NCI-H2081 treated with DMSO at 0.1 percent for 48 hours (cell line): ENCODE results near the gene CD300H.

Source experiments
- DNase-seq: peaks from one replicate; lab custom pipeline; 2025; lab: John Stamatoyannopoulos, UW

The CD300H gene

GRCh38 chr17:74549343-74549742 is 18.0 kb downstream of the CD300H start:
- no peak for DNase-seq

DNA sequence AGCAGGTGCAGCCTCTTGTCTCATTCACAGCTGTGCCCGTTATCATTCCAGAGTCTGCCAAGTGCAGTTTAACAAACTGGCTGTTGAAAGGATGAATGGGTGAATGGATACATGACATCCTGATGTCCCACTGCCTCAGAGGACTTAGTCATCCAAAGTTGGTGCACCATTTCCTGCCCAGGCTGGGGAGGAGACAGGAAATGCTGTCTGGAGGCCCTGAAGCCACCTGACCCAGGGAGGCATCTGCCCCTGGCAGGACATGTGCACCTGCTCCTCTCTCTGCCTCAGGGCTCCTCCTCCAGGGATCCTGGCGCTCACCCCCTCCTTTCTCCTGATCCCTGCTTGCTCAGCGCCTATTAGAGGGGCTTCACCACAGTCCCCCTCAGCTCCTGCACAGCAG is 19.6 kb downstream of the CD300H start:
- DNase-seq = no peak

GRCh38 chr17:74547264-74547663 is 20.0 kb downstream of the CD300H start:
- no peak for DNase-seq

GRCh38 chr17:74546586-74546985 is 20.7 kb downstream of the CD300H start:
- no peak for DNase-seq

- no peak for DNase-seq
Measured at GRCh38 chr17:74545843-74546230, 21.5 kb downstream of the CD300H start, which contains the start of gene CD300C. Gene CD300C (minus strand): TSS chr17:74546115. CDS start chr17:74545782, 333 bp downstream.

DNA sequence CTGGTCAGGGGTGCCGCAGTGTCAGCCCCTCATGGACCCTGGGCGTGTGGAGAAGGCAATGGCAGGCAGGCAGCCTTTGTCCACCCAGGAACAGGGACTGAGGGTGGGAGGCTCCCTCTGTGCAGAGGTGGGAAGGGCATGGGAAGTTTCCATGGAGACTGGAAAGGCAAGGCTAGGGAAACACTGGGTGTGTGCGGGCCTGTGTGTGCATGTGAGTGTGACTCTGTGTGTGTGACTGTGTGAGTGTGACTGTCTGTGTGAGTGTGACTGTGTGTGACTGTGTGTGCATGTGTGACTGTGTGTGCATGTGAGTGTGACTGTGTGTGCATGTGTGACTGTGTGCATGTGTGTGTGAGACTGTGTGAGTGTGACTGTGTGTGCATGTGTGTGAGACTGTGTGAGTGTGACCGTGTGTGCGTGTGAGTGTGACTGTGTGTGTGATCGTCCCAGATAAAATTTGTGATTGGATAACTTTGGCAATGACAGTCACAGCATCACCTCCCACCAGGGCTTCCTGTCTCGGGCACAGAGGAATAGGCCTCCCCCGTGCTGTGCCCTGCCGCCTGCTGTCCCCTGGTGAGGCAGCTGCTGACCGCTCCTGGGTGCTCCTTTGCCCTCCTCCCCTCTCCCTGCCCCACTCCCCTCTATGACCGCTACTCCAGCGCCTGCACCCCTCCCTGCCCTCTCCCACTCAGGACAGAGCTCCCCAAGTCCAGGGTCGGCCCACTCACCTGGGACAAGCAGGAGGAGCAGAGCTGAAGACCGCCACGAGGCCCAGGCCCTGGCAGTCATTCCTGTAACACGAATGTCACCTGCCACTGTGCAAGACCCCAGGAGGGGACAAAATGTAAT is 22.1 kb downstream of the CD300H start:
- DNase-seq = no peak

DNA sequence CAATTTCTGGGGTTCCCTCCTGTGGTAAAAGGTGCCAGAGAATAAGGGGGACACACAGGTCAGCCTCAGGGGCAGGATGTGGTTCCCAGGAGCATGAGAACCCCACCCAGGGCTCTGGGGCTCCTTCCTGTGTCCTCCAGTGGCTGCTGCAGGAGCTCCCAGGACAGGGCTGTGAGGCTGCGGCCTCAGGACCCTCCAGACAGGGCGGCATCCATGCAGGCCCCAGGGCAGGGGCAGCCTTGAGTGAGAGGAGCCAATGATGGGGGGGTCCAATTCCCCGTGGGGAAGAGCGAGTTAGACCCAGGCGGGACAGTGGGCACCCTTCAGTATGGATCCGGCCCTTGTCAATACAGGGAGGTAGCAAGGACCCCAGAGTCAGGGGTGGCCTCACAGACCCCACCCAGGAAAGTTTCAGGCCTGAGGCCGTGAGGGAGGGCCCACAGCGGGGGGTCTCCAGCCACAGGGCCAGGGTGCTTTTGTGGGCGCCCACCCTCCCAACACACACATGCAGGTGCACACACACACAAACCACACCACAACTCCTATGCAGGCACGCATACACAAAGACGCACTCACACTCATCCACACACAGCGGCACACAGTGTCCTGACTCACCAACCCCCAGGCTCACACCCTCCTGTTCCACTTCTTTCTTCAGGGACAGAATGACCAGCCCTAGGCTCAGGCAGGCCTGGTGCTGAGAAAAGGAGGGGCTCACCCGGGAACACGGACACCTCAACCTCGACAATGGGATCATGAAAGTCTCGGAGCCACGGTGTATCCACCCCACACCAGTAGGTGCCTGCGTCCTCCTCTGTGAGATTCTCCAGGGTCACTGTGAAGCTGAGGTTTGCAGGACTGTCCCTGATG is 23.2 kb downstream of the CD300H start:
- DNase-seq = no peak

DNA sequence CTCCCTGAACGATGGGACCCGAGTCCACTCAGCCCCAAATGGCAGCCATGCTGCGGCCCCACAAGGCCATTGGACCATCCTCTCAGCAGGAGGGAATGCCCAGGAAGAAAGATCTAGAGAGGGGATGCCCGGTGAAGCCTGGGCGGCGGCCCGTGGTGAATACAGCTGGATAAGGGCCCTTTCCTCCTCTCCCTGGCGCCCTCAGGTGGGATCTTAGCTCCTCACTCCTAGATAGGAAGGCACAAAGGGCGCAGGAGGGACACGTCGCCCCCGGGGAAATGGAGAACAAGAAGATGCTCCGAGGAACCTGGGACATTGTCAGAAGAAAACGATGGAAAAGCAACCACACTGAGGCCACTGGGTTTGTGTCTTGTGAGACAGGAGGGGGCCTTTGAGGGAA is 23.9 kb downstream of the CD300H start:
- DNase-seq = no peak

- DNase-seq = no peak
Measured at GRCh38 chr17:74542727-74543383, 24.5 kb downstream of the CD300H start.

DNA sequence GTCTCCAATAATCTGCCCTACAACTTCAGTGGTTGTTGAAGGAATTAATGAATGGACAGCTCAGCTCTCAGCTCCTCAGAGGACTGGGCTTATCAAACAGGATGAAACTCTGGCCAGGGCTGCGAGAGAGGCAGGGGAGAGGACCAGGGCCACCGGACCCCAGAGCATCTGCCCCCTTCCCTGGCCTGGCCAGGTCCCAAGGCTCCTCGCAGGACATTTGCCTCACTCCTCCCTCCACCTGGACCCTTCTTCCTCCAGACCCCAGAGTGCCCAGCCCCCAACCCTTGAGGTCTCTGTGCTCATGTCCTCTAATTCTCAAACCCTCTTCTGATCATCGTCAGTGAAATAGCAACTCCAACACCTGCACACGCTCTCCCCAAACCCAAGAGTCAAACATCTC is 25.1 kb downstream of the CD300H start:
- DNase-seq = no peak

DNA sequence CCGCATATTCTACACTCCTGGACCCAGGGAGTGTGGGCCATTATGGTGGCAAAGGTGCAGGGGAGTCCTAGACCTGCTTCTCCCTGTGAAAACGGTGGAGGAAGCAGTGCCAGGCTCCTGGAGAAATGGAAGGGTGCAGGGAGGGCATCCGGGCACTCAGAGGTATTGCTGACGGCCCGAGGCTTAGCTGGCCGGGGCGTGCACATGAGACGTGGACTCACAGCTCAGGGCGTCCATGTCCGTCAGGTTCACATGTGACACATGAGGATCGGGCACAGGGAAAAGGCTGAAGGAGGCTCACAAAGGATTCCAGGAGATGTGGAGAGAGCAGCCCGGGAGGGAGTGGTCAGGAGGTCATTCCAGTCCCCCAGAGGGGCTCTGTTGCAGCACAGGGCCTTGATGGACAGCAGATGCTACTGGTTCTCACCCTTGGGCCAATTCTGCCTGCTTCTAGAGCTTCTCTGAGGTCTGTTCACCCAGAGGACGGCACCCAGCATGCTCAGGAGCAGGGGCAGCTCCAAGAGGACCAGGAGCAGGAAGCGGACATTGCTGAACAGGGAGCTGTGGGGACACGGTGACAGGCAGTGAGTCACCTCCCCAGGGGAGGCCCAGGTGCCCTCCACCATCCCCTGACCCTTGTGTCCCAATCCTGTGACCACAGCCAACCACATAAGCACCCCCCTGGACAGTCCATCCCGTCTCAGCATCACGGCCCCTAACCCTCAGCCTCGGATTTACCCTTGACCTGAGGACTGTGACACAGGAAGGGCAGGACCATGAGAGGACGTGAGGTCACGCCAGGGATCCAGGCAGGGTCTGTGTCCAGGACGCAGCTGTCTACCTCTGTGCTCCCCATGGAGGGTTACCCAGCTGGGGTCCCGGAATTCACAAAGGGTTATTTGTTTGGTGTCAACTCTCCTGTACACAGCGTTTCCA is 25.9 kb downstream of the CD300H start:
- DNase-seq = no peak

GRCh38 chr17:74539281-74539820 is 28.0 kb downstream of the CD300H start:
- no peak for DNase-seq

GRCh38 chr17:74536890-74537289 is 30.4 kb downstream of the CD300H start:
- DNase-seq = no peak

GRCh38 chr17:74532115-74532514 is 35.2 kb downstream of the CD300H start:
- no peak for DNase-seq

DNA sequence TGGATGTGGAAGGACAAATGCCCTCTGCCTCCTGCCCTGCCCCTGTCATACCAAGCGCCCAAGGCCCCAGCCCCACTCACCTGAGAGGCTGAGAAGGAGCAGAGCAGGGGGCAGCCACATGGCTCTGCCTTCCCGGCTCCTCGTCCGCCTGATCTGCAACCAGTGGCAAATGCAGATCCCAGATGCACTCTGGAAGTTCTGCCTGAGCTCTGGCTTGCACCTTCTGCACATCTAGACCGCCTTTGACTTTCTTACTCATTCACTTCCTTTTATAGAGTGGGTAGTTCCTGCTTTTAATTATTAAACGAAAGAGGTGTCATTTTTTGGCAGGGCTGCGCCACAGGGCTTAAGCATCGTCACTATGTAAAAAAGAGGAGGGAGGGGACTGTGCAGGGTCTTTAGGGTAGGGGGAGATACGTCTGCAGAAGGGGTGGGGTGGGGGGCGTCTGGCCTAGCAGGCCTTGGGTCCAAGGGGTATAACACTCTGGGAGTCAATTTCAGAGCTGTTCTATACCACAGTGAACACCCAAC is 36.0 kb downstream of the CD300H start, which contains the start of gene CD300LB:
Gene CD300LB, minus strand, starts transcription at position 245 of the 531 bp plus-strand sequence. Its CDS starts 125 bp downstream, at position 120.
- no peak for DNase-seq

DNA sequence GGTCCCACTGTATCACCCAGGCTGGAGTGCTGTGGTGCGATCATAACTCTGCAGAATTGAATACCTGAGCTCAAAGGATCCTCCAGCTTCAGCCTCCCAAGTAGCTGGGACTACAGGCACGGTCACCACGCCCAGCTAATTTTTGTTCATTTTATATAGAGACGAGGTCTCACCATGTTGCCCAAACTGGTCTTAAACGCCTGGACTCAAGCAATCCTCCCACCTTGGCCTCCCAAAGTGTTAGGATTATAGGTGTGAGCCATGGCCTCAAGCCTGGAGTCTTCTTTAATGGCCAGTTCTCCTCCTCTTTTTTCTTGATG is 36.5 kb downstream of the CD300H start:
- DNase-seq = no peak

GRCh38 chr17:74529243-74529642 is 38.1 kb downstream of the CD300H start:
- no peak for DNase-seq

- DNase-seq = no peak
Measured at GRCh38 chr17:74528491-74529199, 38.7 kb downstream of the CD300H start.

- DNase-seq = no peak
Measured at GRCh38 chr17:74527756-74528155, 39.6 kb downstream of the CD300H start.

DNA sequence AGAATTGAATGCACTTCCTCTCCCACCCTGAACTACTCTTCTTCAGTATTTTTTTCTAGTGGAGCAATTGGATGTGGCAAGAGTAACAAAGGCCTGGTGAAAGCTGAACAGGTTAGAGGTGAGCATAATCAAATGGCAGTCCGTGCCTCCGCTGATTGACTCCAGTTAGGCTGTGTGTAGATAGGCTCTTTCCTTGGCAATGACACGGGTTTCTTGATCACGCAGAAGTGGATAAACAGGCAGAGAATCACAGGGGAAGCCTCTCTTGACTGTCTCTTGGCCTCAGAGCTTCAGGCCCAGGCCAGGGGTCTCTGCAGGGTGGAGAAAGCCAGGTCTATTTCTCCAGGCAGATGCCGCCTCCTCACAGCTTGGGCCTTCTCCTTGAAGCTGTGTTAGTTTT is 40.2 kb downstream of the CD300H start:
- no peak for DNase-seq
